Thyroid gland (tissue), 4 donors: Measurements from ENCODE around the gene SUPT7L.

ENCODE experiments used
- POLR2A ChIP-seq, 2 donors: fragments of 450-650 bp; IDR thresholded peaks; one replicate each; pipeline ENCODE4 v1.6.1; 2017; ENCODE audit warnings: antibody characterized with exemption in 2 of 2, mild to moderate bottlenecking in 2 of 2, moderate library complexity in 1 of 2
- TF ChIP-seq, protein P1 (sequence below), 6 experiments: fragments of 200-600 bp in 3 of 6; fragments of 450-650 bp in 3 of 6; sonication (generic) in 3 of 6; IDR thresholded peaks; one replicate each; pipeline ENCODE4 v1.5.1; 2016 to 2019; ENCODE audit warnings: antibody characterized with exemption in 6 of 6, mild to moderate bottlenecking in 2 of 6, inconsistent platforms in 1 of 6, moderate library complexity in 1 of 6

- TF ChIP-seq, protein P1, sequence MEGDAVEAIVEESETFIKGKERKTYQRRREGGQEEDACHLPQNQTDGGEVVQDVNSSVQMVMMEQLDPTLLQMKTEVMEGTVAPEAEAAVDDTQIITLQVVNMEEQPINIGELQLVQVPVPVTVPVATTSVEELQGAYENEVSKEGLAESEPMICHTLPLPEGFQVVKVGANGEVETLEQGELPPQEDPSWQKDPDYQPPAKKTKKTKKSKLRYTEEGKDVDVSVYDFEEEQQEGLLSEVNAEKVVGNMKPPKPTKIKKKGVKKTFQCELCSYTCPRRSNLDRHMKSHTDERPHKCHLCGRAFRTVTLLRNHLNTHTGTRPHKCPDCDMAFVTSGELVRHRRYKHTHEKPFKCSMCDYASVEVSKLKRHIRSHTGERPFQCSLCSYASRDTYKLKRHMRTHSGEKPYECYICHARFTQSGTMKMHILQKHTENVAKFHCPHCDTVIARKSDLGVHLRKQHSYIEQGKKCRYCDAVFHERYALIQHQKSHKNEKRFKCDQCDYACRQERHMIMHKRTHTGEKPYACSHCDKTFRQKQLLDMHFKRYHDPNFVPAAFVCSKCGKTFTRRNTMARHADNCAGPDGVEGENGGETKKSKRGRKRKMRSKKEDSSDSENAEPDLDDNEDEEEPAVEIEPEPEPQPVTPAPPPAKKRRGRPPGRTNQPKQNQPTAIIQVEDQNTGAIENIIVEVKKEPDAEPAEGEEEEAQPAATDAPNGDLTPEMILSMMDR (IDR thresholded peaks at IDR 0.05): no peak
- no peak for TF ChIP-seq POLR2A (IDR thresholded peaks at IDR 0.05)
Observed at GRCh38 chr2:27624943-27625342, 38.5 kb downstream of the SUPT7L start.
